Astrocyte (in vitro differentiated cells and primary cell): ENCODE data around the gene CYP4F12. TPM values are rescaled to one million over a fixed set of nuclear protein-coding genes. Genes with fewer than 3 reads are reported as not detected.

Experiments used
- DNase-seq: peaks from one replicate; pipeline ENCODE4 v3.0.0-alpha.2; 2010; ENCODE audit warnings: low read depth
- FAIRE-seq: peaks from 2 replicates; lab custom pipeline; 2011; peaks lifted over from hg19 to GRCh38; lab: Jason Lieb, UNC
- H2AFZ ChIP-seq: 2 replicates; pipeline ENCODE4 v1.6.0; 2012; ENCODE audit warnings: low read depth, low read length, inconsistent platforms
- H3K27ac ChIP-seq: 2 replicates; pipeline ENCODE4 v1.5.1; 2011; ENCODE audit warnings: low read depth, low read length, inconsistent platforms
- H3K27me3 ChIP-seq: 2 replicates; pipeline ENCODE4 v1.6.0; 2011; ENCODE audit warnings: low read length, inconsistent platforms; ENCODE audit not compliant: insufficient read depth
- H3K36me3 ChIP-seq: 2 replicates; pipeline ENCODE4 v1.5.1; 2011; ENCODE audit warnings: low read length, inconsistent platforms; ENCODE audit not compliant: insufficient read depth
- H3K4me1 ChIP-seq: 2 replicates; pipeline ENCODE4 v1.5.1; 2011; ENCODE audit warnings: low read length, inconsistent platforms; ENCODE audit not compliant: insufficient read depth
- H3K4me2 ChIP-seq: 2 replicates; pipeline ENCODE4 v1.6.0; 2012; ENCODE audit warnings: low read length, inconsistent platforms
- H3K4me3 ChIP-seq: 2 replicates; pipeline ENCODE4 v1.5.1; 2011; ENCODE audit warnings: low read depth, mild to moderate bottlenecking, low read length, inconsistent platforms; ENCODE audit not compliant: insufficient read depth
- H3K79me2 ChIP-seq: 2 replicates; pipeline ENCODE4 v1.6.0; 2012; ENCODE audit warnings: mild to moderate bottlenecking, low read length, inconsistent platforms; ENCODE audit not compliant: insufficient read depth
- H3K9ac ChIP-seq: 2 replicates; pipeline ENCODE4 v1.6.0; 2012; ENCODE audit warnings: mild to moderate bottlenecking, low read length, inconsistent platforms
- H3K9me3 ChIP-seq: 2 replicates; pipeline ENCODE4 v1.5.1; 2012; ENCODE audit warnings: low read depth, mild to moderate bottlenecking, low read length, inconsistent platforms; ENCODE audit not compliant: insufficient read depth
- H4K20me1 ChIP-seq: 2 replicates; pipeline ENCODE4 v1.6.0; 2012; ENCODE audit warnings: low read length, inconsistent platforms; ENCODE audit not compliant: insufficient read depth
- H3K27ac Mint-ChIP-seq: one replicate; pipeline ENCODE4 v1.8.0; 2021; ENCODE audit warnings: mild to moderate bottlenecking, mixed read lengths; ENCODE audit not compliant: unreplicated experiment
- H3K27me3 Mint-ChIP-seq: one replicate; pipeline ENCODE4 v1.8.0; 2021; ENCODE audit warnings: low read depth, mixed read lengths; ENCODE audit not compliant: unreplicated experiment
- H3K36me3 Mint-ChIP-seq: one replicate; pipeline ENCODE4 v1.8.0; 2021; ENCODE audit warnings: low read depth, mixed read lengths; ENCODE audit not compliant: unreplicated experiment
- H3K4me1 Mint-ChIP-seq: one replicate; pipeline ENCODE4 v1.8.0; 2021; ENCODE audit warnings: low read depth, mixed read lengths; ENCODE audit not compliant: unreplicated experiment
- H3K4me3 Mint-ChIP-seq: one replicate; pipeline ENCODE4 v1.8.0; 2021; ENCODE audit warnings: mild to moderate bottlenecking, moderate library complexity, mixed read lengths; ENCODE audit not compliant: unreplicated experiment
- H3K9me3 Mint-ChIP-seq: one replicate; pipeline ENCODE4 v1.8.0; 2021; ENCODE audit warnings: mild to moderate bottlenecking, mixed read lengths; ENCODE audit not compliant: unreplicated experiment
- EZH2 ChIP-seq: IDR thresholded peaks from 2 replicates; pipeline ENCODE4 v1.6.1; 2012; ENCODE audit warnings: mild to moderate bottlenecking, low read length, inconsistent platforms; ENCODE audit not compliant: insufficient read depth
- total RNA-seq: library from RNA; stranded (reverse); gene quantifications from 2 replicates; pipeline ENCODE4 v1.2.1, GENCODE V29; 2021
- TF ChIP-seq, protein P1 (sequence below): IDR thresholded peaks from 2 replicates; pipeline ENCODE4 v1.5.1; 2011; ENCODE audit warnings: low read depth, mild to moderate bottlenecking, inconsistent platforms, low read length, moderate library complexity; ENCODE audit not compliant: insufficient read depth

CYP4F12 gene
- total RNA-seq, 1 donor from 2014 or later, result not detected

GRCh38 chr19:15669440-15669839, 3.4 kb upstream of the CYP4F12 start:
- TF ChIP-seq, protein P1, sequence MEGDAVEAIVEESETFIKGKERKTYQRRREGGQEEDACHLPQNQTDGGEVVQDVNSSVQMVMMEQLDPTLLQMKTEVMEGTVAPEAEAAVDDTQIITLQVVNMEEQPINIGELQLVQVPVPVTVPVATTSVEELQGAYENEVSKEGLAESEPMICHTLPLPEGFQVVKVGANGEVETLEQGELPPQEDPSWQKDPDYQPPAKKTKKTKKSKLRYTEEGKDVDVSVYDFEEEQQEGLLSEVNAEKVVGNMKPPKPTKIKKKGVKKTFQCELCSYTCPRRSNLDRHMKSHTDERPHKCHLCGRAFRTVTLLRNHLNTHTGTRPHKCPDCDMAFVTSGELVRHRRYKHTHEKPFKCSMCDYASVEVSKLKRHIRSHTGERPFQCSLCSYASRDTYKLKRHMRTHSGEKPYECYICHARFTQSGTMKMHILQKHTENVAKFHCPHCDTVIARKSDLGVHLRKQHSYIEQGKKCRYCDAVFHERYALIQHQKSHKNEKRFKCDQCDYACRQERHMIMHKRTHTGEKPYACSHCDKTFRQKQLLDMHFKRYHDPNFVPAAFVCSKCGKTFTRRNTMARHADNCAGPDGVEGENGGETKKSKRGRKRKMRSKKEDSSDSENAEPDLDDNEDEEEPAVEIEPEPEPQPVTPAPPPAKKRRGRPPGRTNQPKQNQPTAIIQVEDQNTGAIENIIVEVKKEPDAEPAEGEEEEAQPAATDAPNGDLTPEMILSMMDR, result no peak
- no peak for TF ChIP-seq EZH2
- H3K36me3 ChIP-seq, result no peaks in the 10 kb centered on the region
- H3K9ac ChIP-seq, result no peak overlapping the region
- Mint-ChIP-seq H3K27ac (no peak overlapping the region), H3K4me3 (no peak overlapping the region), H3K4me1 (no peaks in the 10 kb centered on the region), H3K9me3 (peaks cover 11% of the 10 kb centered on the region), H3K36me3 (no peaks in the 10 kb centered on the region), H3K27me3 (no peaks in the 10 kb centered on the region)
- H3K4me1 ChIP-seq, result no peaks in the 10 kb centered on the region
- no peak overlapping the region for H3K4me2 ChIP-seq
- H3K27ac ChIP-seq, result no peak overlapping the region
- no peaks in the 10 kb centered on the region for H4K20me1 ChIP-seq
- H3K4me3 ChIP-seq, result no peak overlapping the region
- no peak for FAIRE-seq
- no peaks in the 10 kb centered on the region for H3K79me2 ChIP-seq
- no peak overlapping the region for H2AFZ ChIP-seq
- H3K27me3 ChIP-seq, result no peaks in the 10 kb centered on the region
- H3K9me3 ChIP-seq, result peaks cover 5% of the 10 kb centered on the region
- no peak for DNase-seq

DNA sequence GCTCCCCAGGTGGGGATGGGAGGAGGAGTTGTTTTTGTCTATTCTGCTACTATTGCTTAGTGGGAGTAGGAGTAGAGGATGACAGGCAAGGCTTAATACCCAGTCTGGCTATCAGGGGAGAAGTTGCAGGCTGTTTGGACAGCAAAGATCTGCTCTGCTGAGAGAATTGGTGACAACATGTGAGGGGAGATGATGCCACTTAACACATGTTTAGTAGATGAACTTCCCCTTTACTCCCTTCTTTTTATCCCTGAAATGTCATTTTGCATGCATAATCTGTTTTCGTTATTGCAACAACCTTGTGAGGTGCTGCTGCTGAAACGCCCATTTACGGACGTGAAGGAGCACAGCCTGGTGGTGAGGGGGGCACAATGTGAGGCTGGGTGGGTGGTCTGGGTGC, 3.0 kb upstream of the CYP4F12 start:
- Histone ChIP-seq H3K4me2 (no peak overlapping the region), H3K79me2 (no peaks in the 10 kb centered on the region), H4K20me1 (no peaks in the 10 kb centered on the region), H3K4me1 (no peaks in the 10 kb centered on the region), H3K9me3 (peaks cover 5% of the 10 kb centered on the region), H3K4me3 (no peak overlapping the region), H3K27ac (no peak overlapping the region), H3K36me3 (no peaks in the 10 kb centered on the region), H3K27me3 (no peaks in the 10 kb centered on the region), H3K9ac (no peak overlapping the region), H2AFZ (no peak overlapping the region)
- H3K27ac Mint-ChIP-seq, result no peak overlapping the region
- H3K4me1 Mint-ChIP-seq, result no peaks in the 10 kb centered on the region
- TF ChIP-seq, protein P1, result no peak
- TF ChIP-seq EZH2, result no peak
- peaks cover 13% of the 10 kb centered on the region for H3K9me3 Mint-ChIP-seq
- H3K27me3 Mint-ChIP-seq, result no peaks in the 10 kb centered on the region
- no peak overlapping the region for H3K4me3 Mint-ChIP-seq
- H3K36me3 Mint-ChIP-seq, result no peaks in the 10 kb centered on the region
- DNase-seq, result no peak
- no peak for FAIRE-seq

GRCh38 chr19:15671237-15671821, 1.6 kb upstream of the CYP4F12 start:
- Mint-ChIP-seq H3K36me3 (no peaks in the 10 kb centered on the region), H3K4me1 (no peaks in the 10 kb centered on the region), H3K27me3 (no peaks in the 10 kb centered on the region), H3K27ac (no peak overlapping the region), H3K9me3 (peaks cover 18% of the 10 kb centered on the region), H3K4me3 (no peak overlapping the region)
- Histone ChIP-seq H3K4me3 (no peak overlapping the region), H4K20me1 (no peaks in the 10 kb centered on the region), H3K36me3 (no peaks in the 10 kb centered on the region), H3K9ac (no peak overlapping the region), H3K27me3 (no peaks in the 10 kb centered on the region), H3K4me1 (no peaks in the 10 kb centered on the region), H3K9me3 (peaks cover 5% of the 10 kb centered on the region), H2AFZ (no peak overlapping the region), H3K4me2 (no peak overlapping the region), H3K79me2 (no peaks in the 10 kb centered on the region), H3K27ac (no peak overlapping the region)
- DNase-seq (no peak), FAIRE-seq (no peak)
- TF ChIP-seq, protein P1, result no peak
- no peak for TF ChIP-seq EZH2
